ENCODE results near the gene ARRB1.
"Not testable (repeated sequence)": the region's sequence is repeated elsewhere in the genome, so short reads cannot be mapped to it uniquely, and the experiment has no call there.

The ARRB1 gene

GRCh38 chr11:75291741-75292140 is 59.7 kb downstream of the ARRB1 start:
- no peak for DNase-seq

GRCh38 chr11:75289919-75290318 is 61.5 kb downstream of the ARRB1 start:
- no peak for DNase-seq

- DNase-seq = no peak
These were observed 62.0 kb downstream of the ARRB1 start for GRCh38 chr11:75289511-75289760.

- DNase-seq = no peak
These were observed 63.9 kb downstream of the ARRB1 start for GRCh38 chr11:75287579-75287978.

GRCh38 chr11:75286826-75287465 is 64.5 kb downstream of the ARRB1 start:
- no peak for DNase-seq

GRCh38 chr11:75285776-75286360 is 65.6 kb downstream of the ARRB1 start:
- no peak for DNase-seq

GRCh38 chr11:75283391-75283931 is 68.0 kb downstream of the ARRB1 start:
- no peak for DNase-seq

- DNase-seq = no peak
These were observed 69.9 kb downstream of the ARRB1 start for GRCh38 chr11:75281469-75282095.

GRCh38 chr11:75280770-75281468 is 70.5 kb downstream of the ARRB1 start:
- DNase-seq = no peak

GRCh38 chr11:75280227-75280701 is 71.2 kb downstream of the ARRB1 start:
- no peak for DNase-seq

- DNase-seq = no peak
These were observed 72.2 kb downstream of the ARRB1 start for GRCh38 chr11:75279273-75279672.

- no peak for DNase-seq
These were observed 73.3 kb downstream of the ARRB1 start for GRCh38 chr11:75277991-75278790.

- DNase-seq = no peak
These were observed 74.2 kb downstream of the ARRB1 start for GRCh38 chr11:75277211-75277805.

GRCh38 chr11:75276686-75277085 is 74.8 kb downstream of the ARRB1 start:
- DNase-seq = peak; percentile 48

GRCh38 chr11:75276186-75276585 is 75.3 kb downstream of the ARRB1 start:
- DNase-seq = no peak

GRCh38 chr11:75275581-75275980 is 75.9 kb downstream of the ARRB1 start:
- no peak for DNase-seq

- not testable (repeated sequence) for DNase-seq
These were observed 76.7 kb downstream of the ARRB1 start for GRCh38 chr11:75274716-75275115.

- DNase-seq = no peak
These were observed 77.8 kb downstream of the ARRB1 start for GRCh38 chr11:75273411-75274391.

- DNase-seq = no peak
These were observed 78.6 kb downstream of the ARRB1 start for GRCh38 chr11:75272821-75273301.

- no peak for DNase-seq
These were observed 79.1 kb downstream of the ARRB1 start for GRCh38 chr11:75272391-75272790.

- no peak for DNase-seq
These were observed 79.7 kb downstream of the ARRB1 start for GRCh38 chr11:75271730-75272129.
